ENCODE data around the gene TRIO.

TRIO gene

DNA sequence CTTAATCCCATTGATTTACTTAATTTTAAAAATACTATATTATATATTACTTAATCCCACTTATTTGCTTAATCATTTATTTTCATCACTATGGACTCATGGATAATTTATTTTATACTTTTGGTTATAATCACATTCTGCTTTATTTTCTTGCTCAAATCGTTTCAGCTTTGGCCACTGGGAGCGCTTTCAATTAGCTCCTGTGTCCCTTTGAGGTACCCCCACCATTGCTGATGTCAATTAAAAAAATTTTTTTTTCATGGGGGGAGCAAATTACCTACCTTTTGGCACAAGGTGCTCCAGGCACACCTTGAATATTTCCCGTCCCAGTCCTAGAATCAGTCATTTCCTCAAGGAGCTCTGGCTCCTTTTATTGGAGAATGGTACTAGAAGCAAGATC, 1.4 kb upstream of the TRIO start:
- Histone ChIP-seq H3K36me3 (ENCODE audit: insufficient read depth, insufficient read length, low read length) (no peaks in the 10 kb centered on the region), H3K4me1 (ENCODE audit: insufficient read depth, insufficient read length) (no peaks in the 10 kb centered on the region), H3K4me3 (ENCODE audit: insufficient read length, low read depth) (peak overlapping the region; percentile 58), H3K9me3 (ENCODE audit: insufficient read depth, low read length) (no peaks in the 10 kb centered on the region), H3K9ac (ENCODE audit: insufficient read length, low read depth) (no peak overlapping the region), H3K27me3 (ENCODE audit: insufficient read depth, insufficient read length) (no peaks in the 10 kb centered on the region)
- no peak for TF ChIP-seq ZNF274 (IDR thresholded peaks at IDR 0.05; ENCODE audit: low read depth, low read length)
- TF ChIP-seq YY1 (IDR thresholded peaks at IDR 0.05; ENCODE audit: insufficient read depth, insufficient read length) = no peak
- TF ChIP-seq SUZ12 (IDR thresholded peaks at IDR 0.05; ENCODE audit: extremely low read depth, insufficient read depth, insufficient read length) = no peak
- DNase-seq (ENCODE audit: low read depth, low spot score) = no peak

DNA sequence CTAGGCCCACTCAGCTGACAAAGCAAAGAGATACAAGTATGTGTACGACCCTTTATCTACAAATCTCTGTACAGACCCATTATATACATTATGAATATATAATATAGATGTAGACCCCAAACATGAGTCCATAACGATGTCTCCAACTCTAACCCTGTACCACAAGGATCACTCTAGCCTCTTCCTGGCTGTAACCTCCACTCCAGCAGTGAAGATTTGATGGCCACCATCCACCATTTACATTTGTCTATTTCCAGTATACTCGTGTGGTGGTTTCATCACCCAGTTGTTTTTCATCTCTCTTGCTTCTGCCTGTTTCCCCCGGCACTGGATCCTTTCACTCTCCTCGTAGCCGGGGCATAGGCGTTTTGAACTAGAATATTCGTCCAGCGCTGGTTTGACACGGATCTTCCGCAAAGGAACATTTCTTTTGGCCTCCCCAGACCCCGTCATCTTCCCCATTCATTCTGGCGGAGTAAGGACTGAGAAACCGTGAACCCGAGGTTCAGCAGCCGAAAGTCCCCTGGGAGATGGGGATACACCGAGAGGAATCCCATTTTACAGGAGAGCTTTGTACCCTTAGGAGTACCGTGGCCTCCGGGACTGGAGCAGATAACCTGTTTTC, 828 bp upstream of the TRIO start:
- Histone ChIP-seq H3K9ac (ENCODE audit: insufficient read length, low read depth) (peak overlapping the region; percentile 84), H3K27me3 (ENCODE audit: insufficient read depth, insufficient read length) (no peaks in the 10 kb centered on the region), H3K4me1 (ENCODE audit: insufficient read depth, insufficient read length) (no peaks in the 10 kb centered on the region), H3K4me3 (ENCODE audit: insufficient read length, low read depth) (peak overlapping the region; percentile 58), H3K9me3 (ENCODE audit: insufficient read depth, low read length) (no peaks in the 10 kb centered on the region), H3K36me3 (ENCODE audit: insufficient read depth, insufficient read length, low read length) (peaks cover 4% of the 10 kb centered on the region)
- TF ChIP-seq SUZ12 (IDR thresholded peaks at IDR 0.05; ENCODE audit: extremely low read depth, insufficient read depth, insufficient read length) (no peak), ZNF274 (IDR thresholded peaks at IDR 0.05; ENCODE audit: low read depth, low read length) (no peak), YY1 (IDR thresholded peaks at IDR 0.05; ENCODE audit: insufficient read depth, insufficient read length) (no peak)
- DNase-seq (ENCODE audit: low read depth, low spot score) = no peak

DNA sequence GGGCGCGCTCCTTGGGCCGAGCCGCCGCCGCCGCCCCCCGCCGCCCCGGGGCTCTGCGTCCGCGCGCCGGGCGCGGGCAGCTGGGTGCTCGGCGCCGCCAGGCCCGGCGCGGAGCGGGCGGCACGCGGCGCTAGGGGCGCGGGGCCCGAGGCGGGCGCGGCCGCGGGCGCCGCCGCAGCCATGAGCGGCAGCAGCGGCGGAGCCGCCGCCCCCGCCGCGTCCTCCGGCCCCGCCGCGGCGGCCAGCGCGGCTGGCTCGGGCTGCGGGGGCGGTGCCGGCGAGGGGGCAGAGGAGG, 351 bp downstream of the TRIO start:
- H3K9ac ChIP-seq (ENCODE audit: insufficient read length, low read depth) = peak overlapping the region; percentile 91
- TF ChIP-seq YY1 (IDR thresholded peaks at IDR 0.05; ENCODE audit: insufficient read depth, insufficient read length) = no peak
- TF ChIP-seq SUZ12 (IDR thresholded peaks at IDR 0.05; ENCODE audit: extremely low read depth, insufficient read depth, insufficient read length) = no peak
- TF ChIP-seq ZNF274 (IDR thresholded peaks at IDR 0.05; ENCODE audit: low read depth, low read length) = no peak
- H3K9me3 ChIP-seq (ENCODE audit: insufficient read depth, low read length) = no peaks in the 10 kb centered on the region
- no peak for DNase-seq (ENCODE audit: low read depth, low spot score)
- H3K4me3 ChIP-seq (ENCODE audit: insufficient read length, low read depth) = peak overlapping the region; percentile 84
- H3K27me3 ChIP-seq (ENCODE audit: insufficient read depth, insufficient read length) = no peaks in the 10 kb centered on the region
- no peaks in the 10 kb centered on the region for H3K4me1 ChIP-seq (ENCODE audit: insufficient read depth, insufficient read length)
- H3K36me3 ChIP-seq (ENCODE audit: insufficient read depth, insufficient read length, low read length) = peaks cover 11% of the 10 kb centered on the region

DNA sequence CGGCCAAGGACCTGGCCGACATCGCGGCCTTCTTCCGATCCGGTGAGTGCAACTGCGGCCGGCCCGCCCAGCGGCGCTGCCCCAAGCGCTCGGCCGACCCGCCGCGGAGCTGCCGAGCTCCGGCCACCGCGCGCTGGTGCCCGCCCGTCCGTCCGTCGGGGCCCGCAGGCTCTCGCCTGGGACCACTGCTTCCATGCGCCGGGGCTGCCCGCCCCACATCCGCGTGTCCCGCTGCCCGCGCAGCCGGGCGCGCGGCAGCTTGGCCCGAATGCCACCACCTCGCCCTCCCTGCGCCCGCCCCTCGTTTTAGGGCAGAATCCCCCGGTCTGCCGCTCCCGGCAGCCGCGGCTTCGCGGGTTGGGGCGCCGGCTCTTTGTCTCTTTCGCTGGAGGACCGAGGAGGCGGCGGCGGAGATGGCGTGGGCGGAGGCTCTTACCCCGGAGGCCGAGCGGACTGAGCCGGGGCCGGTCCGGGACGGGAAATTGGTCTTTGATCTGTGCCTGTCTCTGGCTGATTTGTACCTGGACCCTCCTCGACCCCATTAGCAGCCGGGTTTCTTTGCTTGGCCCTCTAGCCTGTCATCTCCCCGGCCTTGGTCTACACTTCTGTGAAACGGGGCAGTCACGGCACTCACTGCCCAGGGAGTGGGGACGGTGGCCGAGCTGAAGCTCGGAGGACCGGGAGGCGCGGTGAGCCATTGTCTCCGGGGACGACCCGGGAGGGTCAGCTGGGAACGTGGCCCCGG, 871 bp downstream of the TRIO start:
- TF ChIP-seq SUZ12 (IDR thresholded peaks at IDR 0.05; ENCODE audit: extremely low read depth, insufficient read depth, insufficient read length) = no peak
- no peak for TF ChIP-seq ZNF274 (IDR thresholded peaks at IDR 0.05; ENCODE audit: low read depth, low read length)
- no peak for TF ChIP-seq YY1 (IDR thresholded peaks at IDR 0.05; ENCODE audit: insufficient read depth, insufficient read length)
- H3K4me3 ChIP-seq (ENCODE audit: insufficient read length, low read depth) = peak overlapping the region; percentile 84
- H3K27me3 ChIP-seq (ENCODE audit: insufficient read depth, insufficient read length) = no peaks in the 10 kb centered on the region
- peak overlapping the region; percentile 91 for H3K9ac ChIP-seq (ENCODE audit: insufficient read length, low read depth)
- H3K9me3 ChIP-seq (ENCODE audit: insufficient read depth, low read length) = no peaks in the 10 kb centered on the region
- no peaks in the 10 kb centered on the region for H3K4me1 ChIP-seq (ENCODE audit: insufficient read depth, insufficient read length)
- peaks cover 15% of the 10 kb centered on the region for H3K36me3 ChIP-seq (ENCODE audit: insufficient read depth, insufficient read length, low read length)
- no peak for DNase-seq (ENCODE audit: low read depth, low spot score)

DNA sequence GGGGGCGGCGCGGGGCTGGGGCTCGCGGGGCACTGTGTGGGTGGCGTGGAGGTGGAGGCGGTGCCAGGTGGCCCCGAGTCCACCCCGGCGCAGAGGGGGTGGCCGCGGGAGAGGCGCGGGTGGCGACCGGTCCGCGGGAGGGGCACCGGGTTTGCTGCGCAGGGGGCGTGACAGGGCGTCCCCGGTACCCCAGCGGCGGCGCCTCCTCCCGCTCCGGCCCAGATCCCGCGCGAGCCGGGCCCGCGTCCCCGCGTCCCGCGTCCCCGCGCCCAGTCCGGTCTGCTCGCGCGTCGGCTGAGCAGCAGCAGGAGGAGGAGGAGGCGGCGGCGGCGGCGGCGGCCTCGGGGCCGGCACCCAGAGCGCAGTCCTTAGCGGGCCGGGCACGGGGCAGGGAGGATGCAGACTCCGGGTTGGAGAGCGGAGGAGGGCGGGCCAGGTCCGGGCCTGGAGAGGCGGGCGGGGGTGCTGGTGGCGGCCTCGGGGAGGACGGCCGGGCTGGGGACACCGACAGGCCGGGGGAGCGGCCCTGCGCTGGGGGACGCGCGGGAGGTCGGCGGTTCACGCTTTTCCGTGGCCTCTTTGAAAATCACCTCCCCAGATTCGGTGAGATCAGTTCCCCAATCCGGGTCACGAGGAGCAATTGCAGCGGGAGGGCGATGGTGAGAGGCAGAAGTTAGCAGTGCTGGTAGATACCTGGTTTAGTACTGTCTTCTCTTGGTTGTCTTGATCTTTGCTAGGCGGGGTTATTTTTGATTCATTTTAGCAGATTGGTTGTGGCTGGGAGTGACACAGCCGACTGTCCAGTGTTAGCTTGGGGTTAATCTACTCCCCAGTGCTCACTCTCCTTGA, 1.7 kb downstream of the TRIO start:
- peak overlapping the region; percentile 84 for H3K4me3 ChIP-seq (ENCODE audit: insufficient read length, low read depth)
- H3K9ac ChIP-seq (ENCODE audit: insufficient read length, low read depth) = peak overlapping the region; percentile 91
- no peak for DNase-seq (ENCODE audit: low read depth, low spot score)
- H3K4me1 ChIP-seq (ENCODE audit: insufficient read depth, insufficient read length) = no peaks in the 10 kb centered on the region
- H3K27me3 ChIP-seq (ENCODE audit: insufficient read depth, insufficient read length) = no peaks in the 10 kb centered on the region
- no peak for TF ChIP-seq ZNF274 (IDR thresholded peaks at IDR 0.05; ENCODE audit: low read depth, low read length)
- no peak for TF ChIP-seq YY1 (IDR thresholded peaks at IDR 0.05; ENCODE audit: insufficient read depth, insufficient read length)
- no peak for TF ChIP-seq SUZ12 (IDR thresholded peaks at IDR 0.05; ENCODE audit: extremely low read depth, insufficient read depth, insufficient read length)
- peaks cover 20% of the 10 kb centered on the region for H3K36me3 ChIP-seq (ENCODE audit: insufficient read depth, insufficient read length, low read length)
- no peaks in the 10 kb centered on the region for H3K9me3 ChIP-seq (ENCODE audit: insufficient read depth, low read length)

DNA sequence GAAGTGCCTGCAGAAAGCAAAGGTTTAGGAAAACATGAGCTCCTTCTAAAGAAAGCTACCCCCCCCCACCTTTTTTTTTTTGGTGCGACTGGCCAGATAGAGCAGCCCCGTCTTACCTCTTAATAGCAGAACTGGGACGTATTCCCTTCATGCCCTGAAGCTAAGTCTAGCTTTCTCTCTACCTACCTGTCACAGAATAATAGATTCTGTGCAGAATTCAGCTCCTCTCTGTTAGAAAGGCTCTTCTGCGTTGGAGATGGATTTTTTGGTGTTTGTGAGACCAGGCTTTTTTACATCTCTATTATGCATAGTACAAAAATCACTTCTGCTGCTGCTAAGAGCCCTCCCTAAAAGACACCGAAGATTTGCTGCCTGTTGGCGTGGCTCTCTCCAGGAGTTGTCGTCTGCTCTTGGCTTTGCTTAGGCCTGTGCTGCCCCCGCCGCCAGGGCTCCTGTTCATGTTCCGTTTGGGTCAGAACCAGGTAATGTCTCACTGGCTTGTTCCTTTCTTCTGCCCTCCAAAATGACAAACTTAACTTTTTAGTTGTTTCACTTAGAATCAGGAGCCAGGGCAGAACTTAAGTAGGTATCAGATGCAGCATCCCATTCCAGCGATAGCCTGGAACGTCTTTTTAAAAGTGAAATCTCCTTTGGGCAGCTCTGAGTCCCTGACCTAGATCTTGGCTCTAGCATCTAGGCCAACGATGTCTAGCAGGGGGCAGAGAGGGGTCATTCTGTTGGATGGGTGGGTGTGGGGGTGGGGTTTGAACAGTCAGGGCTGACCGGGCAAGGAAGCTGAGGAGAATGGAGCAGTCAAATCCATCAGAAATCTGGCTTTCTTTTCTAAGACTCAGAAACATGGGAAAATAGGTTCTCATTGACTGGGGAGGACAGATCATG, 2.5 kb downstream of the TRIO start:
- DNase-seq (ENCODE audit: low read depth, low spot score) = no peak
- Histone ChIP-seq H3K4me1 (ENCODE audit: insufficient read depth, insufficient read length) (no peaks in the 10 kb centered on the region), H3K4me3 (ENCODE audit: insufficient read length, low read depth) (peak overlapping the region; percentile 84), H3K36me3 (ENCODE audit: insufficient read depth, insufficient read length, low read length) (peaks cover 20% of the 10 kb centered on the region), H3K9ac (ENCODE audit: insufficient read length, low read depth) (peak overlapping the region; percentile 91), H3K27me3 (ENCODE audit: insufficient read depth, insufficient read length) (no peaks in the 10 kb centered on the region), H3K9me3 (ENCODE audit: insufficient read depth, low read length) (no peaks in the 10 kb centered on the region)
- no peak for TF ChIP-seq SUZ12 (IDR thresholded peaks at IDR 0.05; ENCODE audit: extremely low read depth, insufficient read depth, insufficient read length)
- no peak for TF ChIP-seq YY1 (IDR thresholded peaks at IDR 0.05; ENCODE audit: insufficient read depth, insufficient read length)
- no peak for TF ChIP-seq ZNF274 (IDR thresholded peaks at IDR 0.05; ENCODE audit: low read depth, low read length)
